ENCODE results near the gene SPIRE1. TPM values are rescaled to one million over a fixed set of nuclear protein-coding genes. Genes with fewer than 3 reads are reported as not detected.

Gene SPIRE1
- total RNA-seq, 1 donor from 2014 or later: 42.4 TPM

DNA sequence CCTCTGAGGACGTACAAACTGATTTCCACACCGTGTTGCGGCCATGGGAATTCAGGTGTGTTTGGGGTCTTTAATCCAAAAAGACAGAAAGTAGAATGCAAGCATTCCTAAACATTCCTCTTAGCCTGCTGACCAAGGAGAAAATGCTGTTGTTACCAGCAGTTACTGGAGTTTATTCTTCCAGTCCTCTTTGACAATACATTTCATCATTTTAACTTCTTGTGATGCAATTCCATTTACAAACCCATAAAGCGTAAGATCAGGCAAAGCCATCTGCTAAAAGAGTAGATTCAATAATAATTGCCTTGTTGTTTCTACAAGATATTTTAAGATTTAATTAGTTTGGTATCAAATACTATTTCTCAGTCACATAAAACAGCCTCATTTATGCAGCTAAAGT lies 32.7 kb downstream of the SPIRE1 start:
- Histone ChIP-seq H3K36me3 (peaks cover 5% of the 10 kb centered on the region), H3K9me3 (replicated peaks) (peaks cover 6% of the 10 kb centered on the region), H3K27me3 (ENCODE audit: low read depth) (no peaks in the 10 kb centered on the region), H3K4me3 (no peak overlapping the region), H3K4me1 (no peaks in the 10 kb centered on the region), H3K27ac (replicated peaks) (no peak overlapping the region)
- TF ChIP-seq, protein P1, sequence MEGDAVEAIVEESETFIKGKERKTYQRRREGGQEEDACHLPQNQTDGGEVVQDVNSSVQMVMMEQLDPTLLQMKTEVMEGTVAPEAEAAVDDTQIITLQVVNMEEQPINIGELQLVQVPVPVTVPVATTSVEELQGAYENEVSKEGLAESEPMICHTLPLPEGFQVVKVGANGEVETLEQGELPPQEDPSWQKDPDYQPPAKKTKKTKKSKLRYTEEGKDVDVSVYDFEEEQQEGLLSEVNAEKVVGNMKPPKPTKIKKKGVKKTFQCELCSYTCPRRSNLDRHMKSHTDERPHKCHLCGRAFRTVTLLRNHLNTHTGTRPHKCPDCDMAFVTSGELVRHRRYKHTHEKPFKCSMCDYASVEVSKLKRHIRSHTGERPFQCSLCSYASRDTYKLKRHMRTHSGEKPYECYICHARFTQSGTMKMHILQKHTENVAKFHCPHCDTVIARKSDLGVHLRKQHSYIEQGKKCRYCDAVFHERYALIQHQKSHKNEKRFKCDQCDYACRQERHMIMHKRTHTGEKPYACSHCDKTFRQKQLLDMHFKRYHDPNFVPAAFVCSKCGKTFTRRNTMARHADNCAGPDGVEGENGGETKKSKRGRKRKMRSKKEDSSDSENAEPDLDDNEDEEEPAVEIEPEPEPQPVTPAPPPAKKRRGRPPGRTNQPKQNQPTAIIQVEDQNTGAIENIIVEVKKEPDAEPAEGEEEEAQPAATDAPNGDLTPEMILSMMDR (IDR thresholded peaks at IDR 0.05; ENCODE audit: borderline replicate concordance): no peak
- no peak for DNase-seq
- intact Hi-C loops (cut with micrococcal nuclease): no loop called here

DNA sequence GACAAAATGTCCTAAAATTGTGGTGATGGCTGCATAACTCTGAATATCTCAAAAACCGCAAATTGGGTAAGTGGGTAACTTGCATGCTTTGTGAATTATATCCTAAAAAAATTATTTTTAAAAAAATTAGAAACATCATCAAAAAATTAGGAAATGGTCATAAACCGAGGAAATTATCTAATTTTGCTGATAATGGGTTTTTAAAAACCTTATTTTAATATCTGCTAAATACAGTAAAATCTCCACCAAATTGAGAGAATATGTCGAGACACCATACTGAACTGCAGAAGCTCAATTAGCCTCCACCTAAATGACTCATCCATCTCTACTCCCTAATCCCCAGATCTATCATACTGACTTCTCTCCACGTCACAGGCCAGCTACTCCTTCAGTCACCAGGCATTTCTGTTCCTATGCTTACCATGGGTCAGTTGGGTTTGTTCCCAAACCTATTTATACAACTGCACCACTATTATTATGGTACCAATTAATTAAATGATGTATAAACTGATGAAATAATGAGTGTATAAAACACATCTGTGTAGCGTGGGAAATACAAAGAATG lies 36.1 kb downstream of the SPIRE1 start:
- Histone ChIP-seq H3K4me3 (no peak overlapping the region), H3K27me3 (ENCODE audit: low read depth) (no peaks in the 10 kb centered on the region), H3K27ac (replicated peaks) (no peak overlapping the region), H3K9me3 (replicated peaks) (no peaks in the 10 kb centered on the region), H3K36me3 (no peaks in the 10 kb centered on the region), H3K4me1 (no peaks in the 10 kb centered on the region)
- no peak for DNase-seq
- intact Hi-C loops (cut with micrococcal nuclease): no loop called here
- TF ChIP-seq, protein P1 (IDR thresholded peaks at IDR 0.05; ENCODE audit: borderline replicate concordance): no peak

DNA sequence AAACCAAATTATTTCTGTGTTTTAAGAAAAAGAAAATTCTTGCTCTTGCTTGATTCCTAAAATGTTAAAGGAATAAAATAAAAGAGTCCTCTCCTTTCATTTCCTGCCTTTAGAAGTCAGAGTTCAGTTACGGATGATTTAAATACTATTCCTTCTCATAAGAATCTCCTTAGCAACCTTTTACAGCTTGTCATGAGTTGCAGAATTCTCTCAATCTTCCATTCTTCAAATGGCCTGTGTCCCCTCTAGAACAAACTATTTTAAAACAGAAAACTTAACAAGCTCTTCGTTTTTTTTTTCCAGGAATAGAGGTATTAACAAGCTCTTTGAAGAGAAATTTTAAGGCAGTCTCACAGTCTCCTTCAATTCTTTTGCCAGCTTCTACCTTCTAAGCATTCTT lies 42.2 kb downstream of the SPIRE1 start:
- Histone ChIP-seq H3K9me3 (replicated peaks) (no peaks in the 10 kb centered on the region), H3K4me3 (no peak overlapping the region), H3K4me1 (no peaks in the 10 kb centered on the region), H3K27me3 (ENCODE audit: low read depth) (no peaks in the 10 kb centered on the region), H3K36me3 (no peaks in the 10 kb centered on the region), H3K27ac (replicated peaks) (no peak overlapping the region)
- intact Hi-C loops (cut with micrococcal nuclease): no loop called here
- TF ChIP-seq, protein P1 (IDR thresholded peaks at IDR 0.05; ENCODE audit: borderline replicate concordance): no peak
- DNase-seq: no peak

DNA sequence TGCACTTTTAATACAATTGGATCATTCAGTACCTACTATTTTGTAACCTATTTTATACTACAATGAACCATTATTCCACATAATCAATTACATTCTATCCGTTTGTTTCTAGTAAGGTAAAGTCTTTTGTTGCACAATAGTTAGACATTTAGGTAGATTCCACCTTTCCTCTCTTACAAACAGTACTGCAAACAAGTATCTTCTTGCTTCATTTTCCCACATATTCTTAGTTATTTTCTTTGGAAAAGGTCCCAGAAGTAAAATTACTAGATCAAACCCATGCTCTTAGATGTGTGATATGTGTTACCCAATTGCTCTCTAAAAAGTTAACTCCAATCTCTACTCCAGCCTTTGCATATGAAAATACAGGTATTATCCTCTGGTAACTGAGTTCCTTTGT lies 49.6 kb downstream of the SPIRE1 start:
- intact Hi-C loops (cut with micrococcal nuclease): no loop called here
- DNase-seq: no peak
- Histone ChIP-seq H3K4me3 (no peak overlapping the region), H3K36me3 (no peaks in the 10 kb centered on the region), H3K9me3 (replicated peaks) (no peaks in the 10 kb centered on the region), H3K27ac (replicated peaks) (no peak overlapping the region), H3K27me3 (ENCODE audit: low read depth) (no peaks in the 10 kb centered on the region), H3K4me1 (peaks cover 36% of the 10 kb centered on the region)
- TF ChIP-seq, protein P1 (IDR thresholded peaks at IDR 0.05; ENCODE audit: borderline replicate concordance): no peak

DNA sequence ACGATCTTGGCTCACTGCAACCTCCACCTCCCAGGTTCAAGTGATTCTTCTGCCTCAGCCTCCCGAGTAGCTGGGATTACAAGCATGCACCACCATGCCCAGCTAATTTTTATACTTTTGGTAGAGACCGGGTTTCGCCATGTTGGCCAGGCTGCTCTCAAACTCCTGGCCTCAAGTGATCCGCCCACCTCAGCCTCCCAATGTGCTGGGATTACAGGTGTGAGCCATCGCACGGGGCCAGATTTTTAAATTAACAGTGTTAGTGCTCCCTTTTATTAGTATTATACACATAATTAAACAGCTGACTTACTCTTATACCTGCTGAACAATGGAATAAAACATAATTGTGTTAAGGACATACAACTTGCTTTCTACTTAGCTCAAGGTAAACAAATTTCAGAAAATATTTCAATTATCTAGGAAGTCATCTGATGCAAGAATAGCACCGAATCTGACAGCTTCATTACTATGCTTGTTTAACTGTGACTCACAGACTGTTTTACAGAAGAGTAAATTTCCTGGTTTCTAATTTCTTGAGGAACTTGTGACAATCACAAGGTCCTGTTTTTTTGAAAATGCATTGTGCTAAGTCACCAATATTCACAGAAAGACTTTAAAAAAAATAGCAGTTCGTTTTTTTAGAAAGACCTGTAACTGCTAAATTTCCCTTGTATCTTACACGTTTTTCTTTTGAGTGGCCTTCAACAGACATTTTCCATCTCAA lies 51.2 kb downstream of the SPIRE1 start:
- DNase-seq: no peak
- TF ChIP-seq, protein P1 (IDR thresholded peaks at IDR 0.05; ENCODE audit: borderline replicate concordance): no peak
- intact Hi-C loops (cut with micrococcal nuclease): no loop called here
- Histone ChIP-seq H3K27me3 (ENCODE audit: low read depth) (no peaks in the 10 kb centered on the region), H3K4me1 (peaks cover 49% of the 10 kb centered on the region), H3K4me3 (no peak overlapping the region), H3K27ac (replicated peaks) (peak overlapping the region; percentile 61), H3K36me3 (no peaks in the 10 kb centered on the region), H3K9me3 (replicated peaks) (no peaks in the 10 kb centered on the region)
